Dedifferentiated amniotic fluid mesenchymal stem cell (primary cell): Measurements from ENCODE around the gene ADGRF5.

Source experiments
- DNase-seq: peaks from one replicate; pipeline ENCODE4 v3.0.0-alpha.2; 2016; ENCODE audit errors: extremely low spot score

The ADGRF5 gene

GRCh38 chr6:46819561-46819960, 102.2 kb downstream of the ADGRF5 start:
- no peak for DNase-seq

GRCh38 chr6:46816626-46817025, 105.1 kb downstream of the ADGRF5 start:
- no peak for DNase-seq

- DNase-seq, result no peak
Measured at GRCh38 chr6:46815130-46815529, 106.6 kb downstream of the ADGRF5 start.

- DNase-seq, result no peak
Measured at GRCh38 chr6:46808806-46809205, 112.9 kb downstream of the ADGRF5 start.
